Mesendoderm (in vitro differentiated cells): ENCODE data around the gene SSRP1.
"Not testable (repeated sequence)": the region's sequence is repeated elsewhere in the genome, so short reads cannot be mapped to it uniquely, and the experiment has no call there.

Experiments
- DNase-seq: peaks from one replicate; pipeline ENCODE4 v3.0.0; 2013
- H2AK5ac ChIP-seq: 2 replicates; pipeline ENCODE4 v1.6.1; 2013; ENCODE audit warnings: low read length, inconsistent platforms
- H2BK120ac ChIP-seq: 2 replicates; pipeline ENCODE4 v1.6.1; 2013; ENCODE audit warnings: low read depth, mild to moderate bottlenecking, low read length, moderate library complexity, mixed read lengths
- H2BK15ac ChIP-seq: replicated peaks from 2 replicates; pipeline ENCODE4 v1.6.1; 2013; ENCODE audit warnings: low read depth, mild to moderate bottlenecking, moderate library complexity
- H2BK5ac ChIP-seq: 2 replicates; pipeline ENCODE4 v1.6.1; 2013; ENCODE audit warnings: low read length, inconsistent platforms
- H3K18ac ChIP-seq: 2 replicates; pipeline ENCODE4 v1.6.1; 2013; ENCODE audit warnings: mild to moderate bottlenecking, low read length, mixed read lengths
- H3K23ac ChIP-seq: one replicate; pipeline ENCODE4 v1.6.1; 2013; ENCODE audit warnings: low read length
- H3K27ac ChIP-seq: 2 replicates; pipeline ENCODE4 v1.5.1; 2013; ENCODE audit warnings: low read depth, mild to moderate bottlenecking, inconsistent platforms, low read length, moderate library complexity
- H3K27me3 ChIP-seq: 2 replicates; pipeline ENCODE4 v1.6.1; 2013; ENCODE audit warnings: low read length, control low read depth, mild to moderate bottlenecking, inconsistent platforms; ENCODE audit not compliant: insufficient read depth, poor library complexity
- H3K36me3 ChIP-seq: 2 replicates; pipeline ENCODE4 v1.6.1; 2013; ENCODE audit warnings: low read length, inconsistent platforms; ENCODE audit not compliant: control insufficient read depth, insufficient read depth
- H3K4ac ChIP-seq: one replicate; pipeline ENCODE4 v1.6.1; 2013; ENCODE audit warnings: low read depth, mild to moderate bottlenecking, low read length, moderate library complexity
- H3K4me1 ChIP-seq: 2 replicates; pipeline ENCODE4 v1.6.1; 2013; ENCODE audit warnings: low read depth, low read length, inconsistent platforms; ENCODE audit not compliant: control insufficient read depth
- H3K4me2 ChIP-seq: 2 replicates; pipeline ENCODE4 v1.6.1; 2013; ENCODE audit warnings: low read length
- H3K4me3 ChIP-seq: 2 replicates; pipeline ENCODE4 v1.5.1; 2013; ENCODE audit warnings: mild to moderate bottlenecking, low read length
- H3K56ac ChIP-seq: one replicate; pipeline ENCODE4 v1.6.1; 2013; ENCODE audit warnings: low read length
- H3K79me1 ChIP-seq: 2 replicates; pipeline ENCODE4 v1.6.1; 2013; ENCODE audit warnings: low read length, inconsistent platforms
- H3K79me2 ChIP-seq: 2 replicates; pipeline ENCODE4 v1.6.1; 2013; ENCODE audit warnings: mild to moderate bottlenecking, low read length; ENCODE audit not compliant: control insufficient read depth, insufficient read depth
- H3K9ac ChIP-seq: 2 replicates; pipeline ENCODE4 v1.6.1; 2013; ENCODE audit warnings: low read length, inconsistent platforms
- H4K5ac ChIP-seq: one replicate; pipeline ENCODE4 v1.6.1; 2013; ENCODE audit warnings: low read length
- H4K8ac ChIP-seq: one replicate; pipeline ENCODE4 v1.6.1; 2013; ENCODE audit warnings: low read depth, mild to moderate bottlenecking, control low read depth, low read length, moderate library complexity
- WGBS: extraction: QIAGEN DNeasy Blood & Tissue Kit; methylation state at CpG from one replicate; pipeline ENCODE4 v1.1.7; 2013; ENCODE audit warnings: low lambda C conversion rate, missing lambda C conversion rate; ENCODE audit not compliant: insufficient coverage; ENCODE audit errors: extremely low coverage; 5-methylcytosine and 5-hydroxymethylcytosine counted together

SSRP1 gene

DNA sequence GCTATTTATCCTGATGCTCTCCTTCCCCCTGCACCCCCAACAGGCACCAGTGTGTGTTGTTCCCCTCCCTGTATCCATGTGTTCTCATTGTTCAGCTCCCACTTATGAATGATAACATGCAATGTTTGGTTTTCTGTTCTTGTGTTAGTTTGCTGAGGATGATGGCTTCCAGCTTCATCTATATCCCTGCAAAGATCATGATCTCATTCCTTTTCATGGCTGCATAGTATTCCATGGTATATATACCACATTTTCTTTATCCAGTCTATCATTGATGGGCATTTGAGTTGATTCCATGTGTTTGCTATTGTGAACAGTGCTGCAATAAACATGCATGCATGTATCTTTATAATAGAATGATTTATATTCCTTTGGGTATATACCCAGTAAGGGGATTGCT is 25.7 kb upstream of the SSRP1 start:
- H3K18ac ChIP-seq, H3K4me2 ChIP-seq, H3K23ac ChIP-seq, H4K5ac ChIP-seq, H2BK5ac ChIP-seq, H3K27ac ChIP-seq, DNase-seq, H3K79me1 ChIP-seq, H3K36me3 ChIP-seq, H3K79me2 ChIP-seq, H3K4me3 ChIP-seq, H2AK5ac ChIP-seq, H3K9ac ChIP-seq, H3K4ac ChIP-seq, H4K8ac ChIP-seq, H2BK120ac ChIP-seq, H2BK15ac ChIP-seq, H3K56ac ChIP-seq, H3K27me3 ChIP-seq, H3K4me1 ChIP-seq: not testable (repeated sequence)

- no peaks in the 10 kb centered on the region for H3K36me3 ChIP-seq
- no peak overlapping the region for H2BK15ac ChIP-seq
- no peak overlapping the region for H3K9ac ChIP-seq
- H2AK5ac ChIP-seq, result no peak overlapping the region
- H2BK120ac ChIP-seq, result no peak overlapping the region
- no peak overlapping the region for H3K4me2 ChIP-seq
- no peak overlapping the region for H3K23ac ChIP-seq
- no peak overlapping the region for H4K8ac ChIP-seq
- H3K4me3 ChIP-seq, result no peak overlapping the region
- no peak overlapping the region for H3K4ac ChIP-seq
- H2BK5ac ChIP-seq, result no peak overlapping the region
- DNase-seq, result no peak
- no CpG with 5 or more reads among the region's 8 CpGs for WGBS
- H4K5ac ChIP-seq, result no peak overlapping the region
- no peaks in the 10 kb centered on the region for H3K27me3 ChIP-seq
- H3K79me2 ChIP-seq, result no peaks in the 10 kb centered on the region
- H3K56ac ChIP-seq, result no peak overlapping the region
- no peaks in the 10 kb centered on the region for H3K79me1 ChIP-seq
- no peak overlapping the region for H3K27ac ChIP-seq
- H3K4me1 ChIP-seq, result peaks cover 2% of the 10 kb centered on the region
- H3K18ac ChIP-seq, result no peak overlapping the region
Observed at GRCh38 chr11:57360991-57361390, 25.3 kb upstream of the SSRP1 start.

DNA sequence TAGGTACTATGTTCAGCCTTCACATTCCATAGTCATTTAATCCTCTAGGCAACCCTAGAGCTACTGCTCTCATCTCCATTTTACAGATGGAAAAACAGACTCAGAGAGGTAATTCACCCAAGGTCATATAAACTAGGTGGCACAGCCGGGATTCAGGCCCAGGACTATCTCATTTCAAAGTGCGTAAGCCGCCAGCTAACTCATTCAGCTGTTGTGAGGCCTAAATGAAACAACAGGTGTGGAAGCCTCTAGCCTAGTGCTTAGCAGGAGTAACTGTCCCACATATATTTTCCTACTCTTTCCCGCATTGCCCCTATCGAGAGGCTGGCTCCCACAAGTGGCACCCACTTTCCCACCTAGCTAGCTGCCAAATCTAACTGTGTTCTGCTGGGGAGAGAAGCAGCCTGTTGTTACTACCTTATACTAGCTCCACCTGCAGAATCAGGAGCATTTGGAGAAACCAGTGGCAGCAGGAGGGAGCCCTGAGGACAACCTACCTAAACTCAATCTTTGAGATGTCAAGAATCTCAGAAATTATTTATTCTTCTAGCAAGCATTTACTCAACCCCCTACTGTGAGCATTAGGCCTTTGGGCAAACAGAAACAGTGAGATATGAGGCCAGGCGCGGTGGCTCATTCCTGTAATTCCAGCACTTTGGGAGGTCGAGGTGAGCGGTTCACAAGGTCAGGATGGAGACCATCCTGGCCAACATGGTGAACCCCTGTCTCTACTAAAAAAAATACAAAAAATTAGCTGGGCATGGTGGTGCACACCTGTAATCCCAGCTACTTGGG is 24.4 kb upstream of the SSRP1 start:
- Histone ChIP-seq H3K9ac (no peak overlapping the region), H2AK5ac (no peak overlapping the region), H2BK15ac (no peak overlapping the region), H2BK5ac (no peak overlapping the region), H3K4me1 (peaks cover 2% of the 10 kb centered on the region), H3K27ac (no peak overlapping the region), H3K23ac (no peak overlapping the region), H3K18ac (no peak overlapping the region), H3K79me2 (no peaks in the 10 kb centered on the region), H4K5ac (no peak overlapping the region), H4K8ac (no peak overlapping the region), H3K56ac (no peak overlapping the region), H3K4me3 (no peak overlapping the region), H3K79me1 (no peaks in the 10 kb centered on the region), H3K4me2 (no peak overlapping the region), H3K4ac (no peak overlapping the region), H2BK120ac (no peak overlapping the region), H3K27me3 (no peaks in the 10 kb centered on the region), H3K36me3 (no peaks in the 10 kb centered on the region)
- WGBS, result no CpG with 5 or more reads among the region's 9 CpGs
- peak; percentile 50 for DNase-seq

DNA sequence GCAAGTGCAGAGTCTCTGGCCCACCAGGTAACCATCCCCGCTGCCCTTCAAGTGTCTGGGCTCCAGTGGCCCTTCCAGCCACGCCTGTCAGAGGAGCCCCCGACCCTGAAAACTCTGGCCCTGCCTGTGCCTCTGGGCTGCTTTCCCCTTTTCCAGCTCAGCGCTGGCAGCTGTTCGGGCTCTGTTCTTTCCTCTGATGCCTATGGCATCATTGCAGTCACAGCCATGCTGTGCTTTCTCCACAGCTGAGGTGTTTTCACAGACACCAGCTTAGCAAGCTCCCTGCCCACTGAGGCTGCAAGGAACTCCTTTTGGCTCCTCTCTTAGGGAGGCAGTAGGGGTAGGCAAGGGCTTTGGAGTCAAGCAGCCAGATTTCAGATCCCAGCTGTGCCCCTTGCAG is 23.7 kb upstream of the SSRP1 start:
- no peaks in the 10 kb centered on the region for H3K79me1 ChIP-seq
- no peak overlapping the region for H3K56ac ChIP-seq
- no peak overlapping the region for H3K4ac ChIP-seq
- H3K79me2 ChIP-seq, result no peaks in the 10 kb centered on the region
- no peak overlapping the region for H4K5ac ChIP-seq
- no peak overlapping the region for H3K4me3 ChIP-seq
- H3K4me1 ChIP-seq, result no peaks in the 10 kb centered on the region
- H3K9ac ChIP-seq, result no peak overlapping the region
- no peaks in the 10 kb centered on the region for H3K27me3 ChIP-seq
- H2BK5ac ChIP-seq, result no peak overlapping the region
- no peak overlapping the region for H4K8ac ChIP-seq
- H2AK5ac ChIP-seq, result no peak overlapping the region
- no peak overlapping the region for H3K23ac ChIP-seq
- H2BK15ac ChIP-seq, result no peak overlapping the region
- WGBS, result no CpG with 5 or more reads among the region's 5 CpGs
- H2BK120ac ChIP-seq, result no peak overlapping the region
- no peak overlapping the region for H3K4me2 ChIP-seq
- no peak overlapping the region for H3K18ac ChIP-seq
- DNase-seq, result no peak
- H3K27ac ChIP-seq, result no peak overlapping the region
- no peaks in the 10 kb centered on the region for H3K36me3 ChIP-seq

- no peak overlapping the region for H4K8ac ChIP-seq
- WGBS, result no CpG with 5 or more reads among the region's 9 CpGs
- H3K79me1 ChIP-seq, result no peaks in the 10 kb centered on the region
- no peak overlapping the region for H3K9ac ChIP-seq
- no peaks in the 10 kb centered on the region for H3K79me2 ChIP-seq
- H3K27ac ChIP-seq, result no peak overlapping the region
- no peak overlapping the region for H3K4ac ChIP-seq
- no peaks in the 10 kb centered on the region for H3K27me3 ChIP-seq
- H3K56ac ChIP-seq, result no peak overlapping the region
- no peak overlapping the region for H2AK5ac ChIP-seq
- no peak overlapping the region for H3K18ac ChIP-seq
- H4K5ac ChIP-seq, result no peak overlapping the region
- H3K36me3 ChIP-seq, result no peaks in the 10 kb centered on the region
- H2BK15ac ChIP-seq, result no peak overlapping the region
- H3K4me2 ChIP-seq, result no peak overlapping the region
- H2BK5ac ChIP-seq, result no peak overlapping the region
- H3K4me3 ChIP-seq, result no peak overlapping the region
- no peak overlapping the region for H2BK120ac ChIP-seq
- H3K4me1 ChIP-seq, result no peaks in the 10 kb centered on the region
- H3K23ac ChIP-seq, result no peak overlapping the region
- DNase-seq, result no peak
Observed at GRCh38 chr11:57358991-57359390, 23.3 kb upstream of the SSRP1 start.

DNA sequence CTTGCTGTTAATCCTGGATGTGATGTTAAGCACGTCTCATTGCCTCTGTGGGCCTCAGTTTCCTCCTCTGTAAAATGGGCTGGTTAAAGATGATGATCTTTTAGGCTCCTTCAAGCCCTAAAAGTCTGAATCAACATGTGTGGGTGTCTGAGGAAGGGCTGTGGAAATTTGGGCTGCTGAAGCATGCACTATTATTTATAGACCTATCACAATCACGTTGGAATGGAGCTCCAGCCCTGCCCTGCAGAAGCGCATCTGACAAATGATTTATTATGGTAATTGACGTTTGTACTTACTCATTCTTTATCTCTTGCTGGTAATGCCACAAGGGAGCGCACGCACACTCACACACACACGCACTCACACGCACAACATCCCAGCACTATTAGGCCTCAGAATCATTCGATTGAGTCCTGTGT is 22.9 kb upstream of the SSRP1 start:
- H2AK5ac ChIP-seq, result no peak overlapping the region
- no peak overlapping the region for H3K9ac ChIP-seq
- H3K23ac ChIP-seq, result no peak overlapping the region
- H4K5ac ChIP-seq, result no peak overlapping the region
- no CpG with 5 or more reads among the region's 9 CpGs for WGBS
- no peak overlapping the region for H4K8ac ChIP-seq
- H2BK15ac ChIP-seq, result no peak overlapping the region
- no peak overlapping the region for H3K4me3 ChIP-seq
- H3K4me1 ChIP-seq, result no peaks in the 10 kb centered on the region
- no peak overlapping the region for H3K56ac ChIP-seq
- no peak overlapping the region for H2BK5ac ChIP-seq
- H3K27ac ChIP-seq, result no peak overlapping the region
- no peak for DNase-seq
- H3K18ac ChIP-seq, result no peak overlapping the region
- H3K4ac ChIP-seq, result no peak overlapping the region
- no peaks in the 10 kb centered on the region for H3K36me3 ChIP-seq
- H3K79me1 ChIP-seq, result no peaks in the 10 kb centered on the region
- H3K27me3 ChIP-seq, result no peaks in the 10 kb centered on the region
- no peak overlapping the region for H2BK120ac ChIP-seq
- no peaks in the 10 kb centered on the region for H3K79me2 ChIP-seq
- H3K4me2 ChIP-seq, result no peak overlapping the region
